GM15510 (cell line): ENCODE data around the gene EXOC1.

Experiments used
- POLR2A ChIP-seq: IDR thresholded peaks from 3 replicates; pipeline ENCODE4 v1.6.1; 2011; ENCODE audit warnings: borderline replicate concordance; ENCODE audit not compliant: insufficient read length; ENCODE audit errors: extremely low read depth

EXOC1 gene

DNA sequence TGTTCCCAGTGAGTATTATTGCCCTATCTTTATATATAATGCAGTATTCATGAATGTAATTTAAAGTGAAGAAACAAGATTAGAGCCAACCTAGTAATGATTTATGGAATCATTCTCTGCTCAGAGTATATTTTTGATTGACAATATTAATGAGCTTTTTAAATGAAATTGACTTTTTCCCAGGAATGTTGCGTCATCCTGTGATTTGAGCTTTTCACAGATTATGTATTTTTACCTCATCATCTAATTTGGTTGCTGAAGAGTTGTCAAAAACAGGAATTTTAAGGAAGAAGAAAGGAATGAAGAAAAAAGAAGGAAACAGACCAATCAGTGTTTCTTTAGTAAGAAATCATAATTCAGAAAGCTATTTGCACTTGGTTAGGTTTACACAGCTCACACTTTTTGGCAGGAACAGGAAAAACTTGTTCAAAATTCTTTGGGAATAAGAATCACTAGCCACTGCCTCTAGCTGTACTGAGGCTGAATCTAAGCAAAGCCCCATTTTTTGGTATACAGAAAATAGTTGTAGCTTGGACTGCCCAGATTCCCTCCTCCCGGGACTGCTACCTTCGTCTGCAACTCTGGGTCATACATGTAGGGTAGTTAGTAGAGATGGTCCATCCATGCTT is 27.3 kb downstream of the EXOC1 start:
- TF ChIP-seq POLR2A, result no peak

DNA sequence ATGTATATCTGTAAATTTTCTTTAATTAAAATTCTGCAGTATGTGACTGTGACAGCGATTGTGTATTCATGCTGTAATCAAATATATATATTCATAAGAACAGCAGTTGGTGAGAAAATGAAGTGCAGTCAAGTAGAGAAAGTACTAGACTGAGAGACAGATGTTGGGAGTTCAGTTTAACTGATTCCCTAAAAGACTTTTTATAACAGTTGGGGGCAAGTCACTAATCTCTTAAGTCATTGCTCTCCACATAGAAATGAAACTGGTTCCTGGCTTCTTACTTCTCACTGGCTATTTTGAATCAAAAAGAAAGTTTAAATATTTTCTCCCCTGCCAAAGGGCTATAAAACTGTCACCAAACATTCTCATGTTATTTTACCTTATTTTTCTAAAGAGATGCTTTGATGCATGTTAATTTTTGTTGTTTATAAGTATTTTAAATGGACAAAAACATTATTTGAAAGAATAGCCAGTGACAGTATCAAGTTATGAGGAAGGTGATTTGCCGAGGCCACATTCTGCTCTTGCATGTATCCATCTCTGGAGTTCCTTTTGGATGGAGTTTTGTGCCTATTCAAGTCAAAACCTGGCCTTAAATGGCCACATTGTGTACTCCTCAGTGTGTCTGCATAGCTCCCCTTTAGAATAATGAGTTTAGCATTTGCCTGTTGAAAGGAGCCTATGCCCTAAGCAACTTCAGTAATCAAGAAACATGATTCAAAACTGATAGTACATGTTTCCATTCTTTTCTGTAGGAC is 30.8 kb downstream of the EXOC1 start:
- no peak for TF ChIP-seq POLR2A

DNA sequence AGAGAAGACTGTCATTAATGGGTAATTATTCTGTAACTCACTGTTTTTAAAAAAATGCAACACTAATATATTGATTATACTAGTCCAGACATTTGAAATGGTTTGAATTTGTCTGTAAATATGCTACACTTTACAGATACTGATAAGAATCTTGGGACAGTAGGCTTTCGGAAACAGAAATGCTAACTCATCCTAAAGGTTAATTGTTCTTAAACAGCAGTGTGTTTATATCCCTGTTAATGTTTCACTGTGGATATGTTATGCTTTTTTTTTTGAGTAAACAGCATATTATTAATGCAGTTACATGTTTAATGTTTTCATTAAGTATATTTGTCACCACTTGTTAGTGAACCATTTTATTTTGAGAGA is 31.4 kb downstream of the EXOC1 start:
- TF ChIP-seq POLR2A, result no peak

DNA sequence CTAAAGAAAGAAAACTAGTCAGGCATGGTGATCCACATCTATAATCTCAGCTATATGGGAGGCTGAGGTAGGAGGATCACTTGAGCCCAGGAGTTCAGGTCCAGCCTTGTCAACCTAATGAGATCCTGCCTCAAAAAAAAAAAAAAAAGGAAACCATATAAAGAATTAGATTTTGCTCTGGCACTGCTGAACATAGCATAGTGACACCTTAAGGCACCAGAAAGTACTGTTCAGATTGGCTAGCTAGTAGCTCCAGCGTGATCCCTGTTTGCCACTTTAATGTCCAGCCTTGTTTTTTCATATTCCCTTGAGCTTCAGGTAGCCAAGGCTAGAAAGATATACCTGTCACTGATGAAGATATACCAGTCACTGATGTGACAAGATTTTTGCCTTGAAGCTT is 34.1 kb downstream of the EXOC1 start:
- TF ChIP-seq POLR2A, result no peak

DNA sequence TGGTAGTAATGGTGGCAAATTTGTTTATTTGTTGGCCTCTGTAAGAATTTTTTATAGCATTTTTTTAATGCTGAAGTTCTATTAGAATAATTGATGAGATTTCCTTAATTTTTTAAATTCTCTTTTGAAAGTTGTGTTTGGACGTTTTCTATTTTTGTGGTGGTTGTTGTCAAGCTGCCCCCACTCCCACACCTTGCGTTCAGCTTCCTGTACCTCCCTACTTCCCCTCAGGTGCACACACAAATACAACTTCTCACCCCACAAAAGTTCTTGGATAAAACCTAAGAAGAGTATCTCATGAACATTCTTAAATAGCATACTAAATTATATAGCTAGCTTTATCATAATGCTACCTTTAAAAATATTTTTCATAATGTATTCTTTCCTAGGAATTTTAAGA is 38.7 kb downstream of the EXOC1 start:
- no peak for TF ChIP-seq POLR2A

DNA sequence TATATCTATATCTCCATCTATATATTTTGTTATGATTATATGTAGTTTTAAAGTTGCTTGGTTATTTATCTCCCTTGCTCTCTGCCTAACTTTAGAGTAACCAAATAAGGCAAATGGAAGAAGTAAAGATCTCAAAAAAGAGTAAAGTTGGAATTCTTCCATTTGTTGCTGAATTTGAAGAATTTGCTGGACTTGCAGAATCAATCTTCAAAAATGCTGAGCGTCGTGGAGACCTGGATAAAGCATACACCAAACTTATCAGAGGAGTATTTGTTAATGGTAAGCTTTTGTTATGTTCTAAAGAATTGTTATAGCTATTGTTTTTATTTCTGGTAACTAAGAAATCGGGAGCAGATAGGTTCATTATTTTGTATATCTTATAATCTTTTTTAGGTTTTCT is 43.2 kb downstream of the EXOC1 start:
- TF ChIP-seq POLR2A, result no peak

DNA sequence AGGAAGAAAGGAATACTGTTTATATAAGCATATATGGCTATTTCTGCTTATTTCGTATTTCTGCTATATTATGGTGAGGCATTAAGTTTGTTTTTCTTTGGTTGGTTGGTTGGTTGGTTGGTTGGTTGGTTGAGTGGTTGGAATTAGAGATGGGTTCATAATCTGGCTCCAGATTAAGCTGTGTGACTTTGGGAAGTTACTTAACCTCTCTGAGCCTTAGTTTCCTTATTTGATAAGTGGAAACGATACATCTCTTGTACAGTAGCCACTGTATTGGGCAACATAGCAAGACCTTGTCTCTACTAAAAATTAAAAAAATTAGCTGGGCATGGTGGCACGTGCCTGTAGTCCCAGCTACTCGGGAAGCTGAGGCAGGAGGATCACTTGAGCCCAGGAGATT is 49.2 kb downstream of the EXOC1 start:
- TF ChIP-seq POLR2A, result no peak

DNA sequence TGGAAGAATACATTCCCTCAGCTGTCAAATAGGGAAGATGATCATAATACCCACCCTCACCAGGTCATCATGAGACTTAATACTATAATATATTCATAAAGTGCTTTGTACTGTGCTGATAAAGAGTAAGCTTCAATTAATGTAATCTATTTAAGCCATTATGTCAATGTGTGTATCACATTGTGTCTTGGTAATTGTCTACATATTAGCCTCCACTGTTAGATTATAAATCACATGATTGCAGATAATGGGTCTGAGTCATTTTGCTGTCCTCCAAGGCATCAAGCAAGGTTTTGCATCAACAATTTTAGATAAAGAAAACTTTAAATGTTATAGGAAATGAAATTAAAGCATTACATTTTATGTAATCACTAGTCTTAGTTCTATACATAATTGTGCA is 50.1 kb downstream of the EXOC1 start:
- TF ChIP-seq POLR2A, result no peak

DNA sequence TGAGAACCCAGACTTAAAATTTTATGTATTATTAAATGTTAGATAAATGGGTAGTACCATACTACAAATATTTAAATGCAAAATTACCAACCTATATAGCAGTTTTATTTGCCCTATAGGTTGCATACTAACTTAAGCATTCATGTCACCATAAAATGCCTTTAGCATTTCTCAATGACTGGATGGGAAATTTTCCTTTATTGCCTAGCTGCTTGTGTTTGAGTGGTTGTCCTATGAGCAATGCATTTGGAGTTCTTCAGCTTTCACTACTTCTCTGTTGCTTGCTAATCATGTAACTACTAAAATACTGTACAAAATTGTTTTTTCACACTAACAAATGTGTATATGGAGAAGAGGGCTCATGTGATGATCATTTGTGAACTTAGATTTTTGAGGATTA is 51.1 kb downstream of the EXOC1 start:
- no peak for TF ChIP-seq POLR2A

DNA sequence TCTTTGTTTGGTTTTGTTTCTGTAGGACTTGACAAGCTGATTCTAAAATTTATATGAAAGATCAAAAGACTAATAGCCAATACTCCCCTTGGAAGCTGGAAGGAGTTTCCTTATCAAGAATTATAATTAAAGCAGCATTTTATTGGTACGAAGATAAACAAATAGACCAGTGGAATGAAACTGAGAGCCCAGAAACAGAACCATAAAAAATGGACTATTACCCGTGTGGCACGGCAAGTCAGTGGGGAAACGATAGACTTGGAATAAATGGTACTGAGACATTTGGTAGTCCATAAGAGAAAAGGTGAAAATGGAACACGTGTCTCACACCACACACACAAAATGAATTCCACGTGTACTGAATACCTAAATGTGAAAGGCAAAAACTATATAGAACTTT is 52.9 kb downstream of the EXOC1 start:
- no peak for TF ChIP-seq POLR2A

DNA sequence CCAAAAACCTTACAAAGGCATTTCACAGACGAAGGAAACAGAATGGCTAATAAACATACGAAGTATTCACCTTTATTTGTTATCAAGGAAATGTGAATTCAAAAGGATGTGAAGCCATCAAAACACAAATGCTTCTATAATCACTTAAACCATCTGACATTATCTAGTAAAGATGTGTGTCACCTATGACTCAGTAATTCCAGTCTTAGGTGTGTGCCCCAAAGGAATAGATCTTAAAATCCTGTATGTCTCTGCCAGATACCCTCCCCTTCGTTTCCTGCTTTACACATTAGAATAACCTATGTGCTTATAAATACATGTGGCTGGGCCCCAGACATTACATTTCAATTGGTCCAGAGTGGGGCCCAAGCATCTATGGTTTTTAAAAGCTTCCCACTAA is 53.5 kb downstream of the EXOC1 start:
- TF ChIP-seq POLR2A, result no peak

DNA sequence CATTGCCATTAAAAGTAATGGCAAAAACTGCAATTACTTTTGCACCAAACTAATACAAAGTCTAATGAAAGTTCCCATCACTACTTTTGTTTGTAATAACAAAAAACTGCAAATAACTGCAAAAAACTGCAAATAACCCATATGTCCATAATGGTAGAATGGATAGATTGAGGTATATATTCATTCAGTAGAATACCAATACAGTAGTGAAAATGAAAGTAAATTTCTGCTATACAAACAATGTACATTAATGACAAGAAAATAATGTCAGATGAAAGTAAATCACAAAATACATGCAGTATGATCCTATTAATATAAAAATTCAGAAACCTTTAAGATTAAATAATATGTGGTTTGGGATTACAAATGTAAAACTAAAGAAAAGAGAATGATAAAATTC is 54.0 kb downstream of the EXOC1 start:
- no peak for TF ChIP-seq POLR2A

DNA sequence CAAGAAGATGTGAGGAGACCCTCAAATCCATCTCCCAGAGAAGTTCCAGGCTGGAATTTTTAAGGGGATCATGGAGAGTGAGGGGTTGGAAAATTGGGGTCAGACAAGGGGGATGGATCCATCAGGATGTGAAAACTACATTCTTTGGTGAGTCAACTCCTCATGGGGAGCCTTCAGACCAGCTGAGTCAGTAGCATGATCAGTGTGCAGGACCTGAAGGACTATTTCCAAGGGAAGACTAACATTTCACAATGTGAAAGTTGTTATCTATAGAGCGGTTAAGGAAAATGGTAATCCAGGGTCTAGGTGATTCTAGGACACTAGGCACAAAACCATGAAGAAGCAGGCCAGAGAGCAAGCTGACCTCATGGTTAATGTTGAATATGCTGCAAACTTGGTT is 56.7 kb downstream of the EXOC1 start:
- TF ChIP-seq POLR2A, result no peak

DNA sequence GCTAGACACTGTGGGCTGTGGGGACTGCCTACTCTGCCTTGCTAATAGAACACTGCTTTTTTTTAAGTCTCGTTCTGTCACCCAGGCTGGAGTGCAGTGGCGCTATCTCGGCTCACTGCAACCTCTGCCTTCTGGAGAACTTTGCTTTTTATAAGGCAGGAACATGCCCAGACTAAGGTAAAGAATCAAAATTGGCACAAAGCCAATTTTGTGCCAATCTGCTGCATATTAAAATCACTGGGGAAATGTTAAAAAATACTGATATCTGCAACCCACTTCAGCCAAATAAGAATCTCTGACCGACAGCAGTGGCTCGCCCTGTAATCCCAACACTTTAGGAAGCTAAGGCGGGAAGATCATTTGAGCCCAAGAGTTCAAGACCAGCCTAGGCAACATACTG is 58.8 kb downstream of the EXOC1 start:
- TF ChIP-seq POLR2A, result no peak

DNA sequence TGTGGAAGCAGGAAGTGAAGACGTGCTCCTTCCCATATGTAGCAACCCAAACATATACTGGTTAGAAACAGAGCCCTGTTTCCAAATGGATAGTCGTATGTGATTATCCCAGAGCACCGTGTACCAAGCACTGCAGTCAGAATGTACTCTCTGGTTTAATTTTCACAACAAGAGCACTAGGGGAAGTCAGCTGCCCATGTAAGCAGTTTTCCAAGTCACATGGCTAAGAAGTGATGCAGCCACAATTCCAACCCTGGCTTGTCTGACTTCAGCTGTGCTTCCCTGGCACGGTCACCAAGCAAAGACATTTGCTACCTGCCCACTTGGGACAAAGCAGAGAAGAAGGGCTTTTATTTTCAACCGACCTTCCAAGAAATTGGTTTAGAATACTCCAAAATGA is 67.1 kb downstream of the EXOC1 start:
- no peak for TF ChIP-seq POLR2A

DNA sequence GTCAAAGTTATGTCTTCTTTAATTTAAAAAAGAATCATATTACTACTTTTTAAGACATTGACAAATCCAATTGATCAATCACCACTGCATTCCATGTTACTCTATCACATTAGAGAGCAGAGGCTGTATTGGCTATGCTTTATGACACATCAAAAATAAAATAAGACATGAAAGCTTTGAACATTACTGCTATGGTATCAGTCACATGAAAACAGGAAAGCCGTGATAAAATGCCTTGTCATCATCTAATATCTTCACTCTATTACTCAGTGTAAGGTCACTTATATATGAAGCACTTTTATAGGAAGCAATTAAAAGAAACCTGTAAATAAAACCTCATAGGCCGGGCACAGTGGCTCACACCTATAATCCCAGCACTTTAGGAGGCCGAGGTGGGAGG is 67.6 kb downstream of the EXOC1 start:
- no peak for TF ChIP-seq POLR2A
